Measurements from ENCODE around the gene UROC1. TPM values are rescaled to one million over a fixed set of nuclear protein-coding genes. Genes with fewer than 3 reads are reported as not detected.

Gene UROC1
- total RNA-seq, 1 donor from 2014 or later: not detected

GRCh38 chr3:126509597-126510307 lies 7.8 kb downstream of the UROC1 start:
- no peaks in the 10 kb centered on the region for H3K4me1 Mint-ChIP-seq
- H3K27ac Mint-ChIP-seq: no peak overlapping the region
- H3K9me3 Mint-ChIP-seq: no peaks in the 10 kb centered on the region
- peaks cover 18% of the 10 kb centered on the region for H3K27me3 Mint-ChIP-seq (ENCODE audit: low read depth)
- TF ChIP-seq, protein P1, sequence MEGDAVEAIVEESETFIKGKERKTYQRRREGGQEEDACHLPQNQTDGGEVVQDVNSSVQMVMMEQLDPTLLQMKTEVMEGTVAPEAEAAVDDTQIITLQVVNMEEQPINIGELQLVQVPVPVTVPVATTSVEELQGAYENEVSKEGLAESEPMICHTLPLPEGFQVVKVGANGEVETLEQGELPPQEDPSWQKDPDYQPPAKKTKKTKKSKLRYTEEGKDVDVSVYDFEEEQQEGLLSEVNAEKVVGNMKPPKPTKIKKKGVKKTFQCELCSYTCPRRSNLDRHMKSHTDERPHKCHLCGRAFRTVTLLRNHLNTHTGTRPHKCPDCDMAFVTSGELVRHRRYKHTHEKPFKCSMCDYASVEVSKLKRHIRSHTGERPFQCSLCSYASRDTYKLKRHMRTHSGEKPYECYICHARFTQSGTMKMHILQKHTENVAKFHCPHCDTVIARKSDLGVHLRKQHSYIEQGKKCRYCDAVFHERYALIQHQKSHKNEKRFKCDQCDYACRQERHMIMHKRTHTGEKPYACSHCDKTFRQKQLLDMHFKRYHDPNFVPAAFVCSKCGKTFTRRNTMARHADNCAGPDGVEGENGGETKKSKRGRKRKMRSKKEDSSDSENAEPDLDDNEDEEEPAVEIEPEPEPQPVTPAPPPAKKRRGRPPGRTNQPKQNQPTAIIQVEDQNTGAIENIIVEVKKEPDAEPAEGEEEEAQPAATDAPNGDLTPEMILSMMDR (IDR thresholded peaks at IDR 0.05; ENCODE audit: unreplicated experiment): no peak
- H3K4me3 Mint-ChIP-seq: no peak overlapping the region
- peak in 1 of 2 experiments; percentile 15 for DNase-seq (ENCODE audit: low spot score in 2 of 2, unreplicated experiment in 2 of 2)
- no peaks in the 10 kb centered on the region for H3K36me3 Mint-ChIP-seq

DNA sequence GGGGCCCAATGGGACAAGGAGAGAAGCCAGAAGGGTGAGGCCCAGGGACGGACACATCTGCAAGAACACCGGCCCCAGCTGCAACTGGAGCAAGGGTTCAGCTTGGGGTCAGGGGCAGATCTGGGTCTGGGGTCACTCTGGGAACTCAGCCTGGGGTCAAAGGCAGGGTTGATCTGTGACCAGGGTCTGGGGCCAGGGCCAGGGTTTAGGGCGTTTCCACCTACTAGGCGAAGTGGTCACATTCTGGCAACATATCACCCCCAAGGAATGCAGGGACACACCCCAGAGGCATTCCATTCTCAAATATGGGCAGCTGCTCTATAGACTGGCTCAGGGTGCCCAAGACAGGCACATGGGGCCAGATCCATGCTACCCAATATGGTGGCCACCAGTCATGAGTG lies 9.0 kb downstream of the UROC1 start:
- no peak overlapping the region for H3K4me3 Mint-ChIP-seq
- peaks cover 22% of the 10 kb centered on the region for H3K27me3 Mint-ChIP-seq (ENCODE audit: low read depth)
- TF ChIP-seq, protein P1 (IDR thresholded peaks at IDR 0.05; ENCODE audit: unreplicated experiment): no peak
- H3K27ac Mint-ChIP-seq: no peak overlapping the region
- no peaks in the 10 kb centered on the region for H3K4me1 Mint-ChIP-seq
- H3K9me3 Mint-ChIP-seq: no peaks in the 10 kb centered on the region
- DNase-seq (ENCODE audit: low spot score in 2 of 2, unreplicated experiment in 2 of 2): no peak
- H3K36me3 Mint-ChIP-seq: no peaks in the 10 kb centered on the region

- H3K9me3 Mint-ChIP-seq: no peaks in the 10 kb centered on the region
- DNase-seq (ENCODE audit: low spot score in 2 of 2, unreplicated experiment in 2 of 2): no peak
- H3K36me3 Mint-ChIP-seq: no peaks in the 10 kb centered on the region
- TF ChIP-seq, protein P1 (IDR thresholded peaks at IDR 0.05; ENCODE audit: unreplicated experiment): no peak
- H3K4me3 Mint-ChIP-seq: no peak overlapping the region
- H3K27ac Mint-ChIP-seq: no peak overlapping the region
- peaks cover 25% of the 10 kb centered on the region for H3K27me3 Mint-ChIP-seq (ENCODE audit: low read depth)
- H3K4me1 Mint-ChIP-seq: no peaks in the 10 kb centered on the region
Measured at GRCh38 chr3:126507886-126508285, 9.7 kb downstream of the UROC1 start.

DNA sequence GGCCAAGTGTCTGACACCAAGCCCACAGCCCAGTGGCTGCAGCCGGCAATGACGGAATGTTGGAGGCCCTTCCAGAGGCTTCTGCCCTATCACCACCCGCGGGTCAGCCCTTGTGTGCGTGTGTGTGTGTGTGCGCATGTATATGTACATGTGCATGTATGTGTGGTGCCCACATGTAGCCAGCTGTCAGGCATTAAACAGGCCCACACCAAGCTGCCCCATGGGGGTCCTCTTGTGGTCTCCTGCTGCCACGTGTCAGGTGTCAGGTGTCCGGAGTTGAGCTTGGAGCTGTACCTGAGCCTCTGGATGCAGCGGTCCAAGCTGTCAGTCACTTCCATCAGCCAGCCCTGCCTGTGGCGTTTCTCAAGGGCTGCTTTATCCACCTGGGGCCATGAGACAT lies 13.9 kb downstream of the UROC1 start:
- no peaks in the 10 kb centered on the region for H3K36me3 Mint-ChIP-seq
- H3K4me1 Mint-ChIP-seq: no peaks in the 10 kb centered on the region
- peaks cover 25% of the 10 kb centered on the region for H3K27me3 Mint-ChIP-seq (ENCODE audit: low read depth)
- H3K27ac Mint-ChIP-seq: no peak overlapping the region
- H3K4me3 Mint-ChIP-seq: no peak overlapping the region
- no peak for DNase-seq (ENCODE audit: low spot score in 2 of 2, unreplicated experiment in 2 of 2)
- H3K9me3 Mint-ChIP-seq: no peaks in the 10 kb centered on the region
- TF ChIP-seq, protein P1 (IDR thresholded peaks at IDR 0.05; ENCODE audit: unreplicated experiment): no peak

- Mint-ChIP-seq H3K4me3 (no peak overlapping the region), H3K9me3 (no peaks in the 10 kb centered on the region), H3K4me1 (no peaks in the 10 kb centered on the region), H3K27ac (no peak overlapping the region), H3K36me3 (no peaks in the 10 kb centered on the region), H3K27me3 (ENCODE audit: low read depth) (peaks cover 25% of the 10 kb centered on the region)
- no peak for DNase-seq (ENCODE audit: low spot score in 2 of 2, unreplicated experiment in 2 of 2)
- TF ChIP-seq, protein P1 (IDR thresholded peaks at IDR 0.05; ENCODE audit: unreplicated experiment): no peak
Measured at GRCh38 chr3:126502656-126503055, 14.9 kb downstream of the UROC1 start.
